ENCODE results near the gene MRPL33.
"Not testable (repeated sequence)": the region's sequence is repeated elsewhere in the genome, so short reads cannot be mapped to it uniquely, and the experiment has no call there.

The MRPL33 gene

DNA sequence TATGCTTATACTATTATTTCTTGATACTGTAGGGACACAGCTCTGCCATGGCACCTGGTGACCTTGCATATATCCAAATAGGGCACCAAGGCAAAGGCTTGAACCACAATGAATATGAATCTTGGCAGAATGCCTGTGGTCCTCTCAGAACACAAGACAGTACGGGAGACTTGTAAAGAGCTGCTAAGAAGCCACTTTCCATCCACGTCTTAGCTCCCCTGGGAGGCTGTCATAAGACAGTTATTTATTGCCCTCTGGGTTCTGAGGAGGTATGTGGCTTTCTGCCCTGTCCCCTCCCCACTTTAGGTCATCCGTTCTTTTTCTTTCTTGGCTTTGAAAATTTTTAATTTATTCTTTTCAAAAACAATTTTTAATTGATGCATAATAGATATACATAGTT lies 29.8 kb upstream of the MRPL33 start:
- DNase-seq (ENCODE audit: low read depth in 2 of 2) = no peak

DNA sequence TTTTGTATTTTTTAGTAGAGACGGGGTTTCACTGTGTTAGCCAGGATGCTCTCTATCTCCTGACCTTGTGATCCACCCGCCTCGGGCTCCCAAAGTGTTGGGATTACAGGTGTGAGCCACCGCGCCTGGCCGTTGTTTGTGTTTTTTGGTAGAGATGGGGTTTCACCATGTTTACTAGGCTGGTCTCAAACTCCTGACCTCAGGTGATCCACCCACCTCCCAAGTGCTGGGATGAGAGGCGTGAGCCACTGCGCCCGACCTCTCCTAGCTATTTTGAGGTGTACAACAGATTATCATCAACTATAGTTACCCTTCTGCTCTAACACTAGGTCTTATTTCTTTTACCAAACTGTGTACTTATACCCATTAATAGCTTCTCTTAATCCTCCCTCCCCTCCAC lies 28.9 kb upstream of the MRPL33 start:
- no peak for DNase-seq (ENCODE audit: low read depth in 2 of 2)

DNA sequence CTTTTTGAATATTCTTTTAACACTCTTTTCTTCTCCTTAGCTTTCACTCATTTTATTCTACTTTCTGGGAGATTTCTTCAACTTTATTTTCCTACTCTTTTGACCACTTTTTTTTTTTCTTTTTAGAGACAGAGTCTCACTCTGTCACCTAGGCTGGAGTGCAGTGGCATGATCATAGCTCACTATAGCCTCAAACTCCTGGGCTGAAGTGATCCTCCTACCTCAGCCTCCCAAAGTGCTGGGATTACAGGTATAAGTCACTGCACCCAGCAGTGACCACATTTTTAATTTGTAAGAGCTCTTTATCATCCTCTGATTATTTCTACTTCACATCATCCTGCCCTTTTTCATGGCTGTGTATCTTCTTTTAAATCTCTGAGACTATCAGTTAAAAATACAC lies 26.0 kb upstream of the MRPL33 start:
- not testable (repeated sequence) for DNase-seq (ENCODE audit: low read depth in 2 of 2)

DNA sequence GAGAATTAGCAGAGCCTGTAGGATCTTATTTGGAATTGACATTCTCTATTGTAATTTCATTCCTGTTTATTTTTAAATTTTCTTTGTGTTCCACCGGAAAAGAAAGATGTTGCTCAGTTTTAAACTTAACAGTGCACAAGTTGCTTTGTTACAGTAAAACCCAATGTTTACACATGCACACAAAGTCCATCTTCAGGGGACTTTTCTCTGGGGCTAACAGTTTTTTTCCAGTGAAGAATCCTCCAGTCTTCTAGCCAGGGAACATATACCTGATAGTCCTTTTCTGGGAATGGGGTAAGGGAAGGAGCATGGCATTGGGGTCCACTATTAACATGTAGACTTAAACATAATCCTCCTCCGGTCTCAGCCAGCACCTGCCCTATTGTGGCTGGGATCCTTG lies 25.2 kb upstream of the MRPL33 start:
- no peak for DNase-seq (ENCODE audit: low read depth in 2 of 2)

DNA sequence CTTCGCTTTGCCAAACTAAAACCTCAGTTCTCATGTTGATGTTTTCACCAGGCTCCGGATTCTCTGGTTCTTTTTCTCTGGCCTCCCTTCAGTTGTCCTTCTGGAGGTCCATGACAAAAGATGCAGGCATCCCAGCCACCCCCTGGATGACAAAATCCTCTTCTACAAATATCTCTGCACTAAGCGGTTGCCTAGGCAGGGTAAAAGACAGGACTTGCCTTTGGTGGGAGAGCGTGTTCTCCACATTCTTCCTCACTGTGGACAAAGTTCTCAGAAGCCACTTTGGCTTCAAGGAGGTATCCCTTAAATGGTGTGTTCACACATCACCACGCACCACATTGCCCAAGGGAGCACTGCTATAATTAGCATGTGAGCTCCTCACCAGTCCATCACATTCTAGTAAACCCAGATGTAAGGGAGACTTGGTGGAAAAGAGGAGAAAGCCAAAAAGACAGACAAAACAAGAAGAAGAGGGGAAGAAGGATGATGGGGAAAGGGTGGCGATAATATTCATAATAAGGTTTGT lies 23.6 kb upstream of the MRPL33 start:
- DNase-seq (ENCODE audit: low read depth in 2 of 2) = no peak

DNA sequence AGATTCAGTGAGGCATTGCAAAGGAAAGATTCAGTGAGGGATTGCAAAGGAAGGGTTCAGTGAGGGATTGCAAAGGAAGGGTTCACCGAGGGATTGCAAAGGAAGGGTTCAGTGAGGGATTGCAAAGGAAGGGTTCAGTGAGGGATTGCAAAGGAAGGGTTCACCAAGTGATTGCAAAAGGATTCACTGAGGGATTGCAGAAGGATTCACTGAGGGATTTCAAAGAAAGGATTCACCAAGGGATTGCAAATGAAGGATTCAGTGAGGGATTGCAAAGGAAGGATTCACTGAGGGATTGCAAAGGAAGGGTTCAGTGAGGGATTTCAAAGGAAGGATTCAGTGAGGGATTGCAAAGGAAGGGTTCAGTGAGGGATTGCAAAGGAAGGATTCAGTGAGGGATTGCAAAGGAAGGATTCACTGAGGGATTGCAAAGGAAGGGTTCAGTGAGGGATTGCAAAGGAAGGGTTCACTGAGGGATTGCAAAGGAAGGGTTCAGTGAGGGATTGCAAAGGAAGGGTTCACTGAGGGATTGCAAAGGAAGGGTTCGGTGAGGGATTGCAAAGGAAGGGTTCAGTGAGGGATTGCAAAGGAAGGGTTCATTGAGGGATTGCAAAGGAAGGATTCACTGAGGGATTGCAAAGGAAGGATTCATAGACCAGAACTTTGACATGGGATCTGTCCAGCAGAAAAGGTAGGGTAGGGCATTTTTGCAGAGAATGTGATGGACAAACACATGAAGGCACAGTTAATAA lies 22.5 kb upstream of the MRPL33 start:
- DNase-seq (ENCODE audit: low read depth in 2 of 2) = not testable (repeated sequence)

DNA sequence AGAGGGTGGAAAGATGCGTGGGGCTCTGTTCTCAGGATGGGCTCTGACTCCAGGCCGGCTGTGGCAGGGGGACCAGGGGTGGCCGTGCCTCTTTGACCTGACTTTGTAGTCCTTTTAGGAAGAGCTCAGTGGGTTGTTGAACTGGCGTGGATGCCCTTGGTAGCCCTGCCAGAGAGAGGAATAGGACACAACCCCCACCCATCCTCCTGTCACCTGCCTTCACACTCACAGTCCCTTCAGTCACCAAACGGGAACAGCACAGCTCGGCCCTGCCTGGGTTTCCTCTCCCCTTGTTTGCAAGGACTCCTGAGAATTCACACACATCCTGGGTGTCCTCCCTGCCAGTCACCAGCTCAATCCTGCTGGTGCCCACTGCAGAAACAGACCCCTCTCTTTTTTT lies 20.1 kb upstream of the MRPL33 start:
- DNase-seq (ENCODE audit: low read depth in 2 of 2) = no peak

DNA sequence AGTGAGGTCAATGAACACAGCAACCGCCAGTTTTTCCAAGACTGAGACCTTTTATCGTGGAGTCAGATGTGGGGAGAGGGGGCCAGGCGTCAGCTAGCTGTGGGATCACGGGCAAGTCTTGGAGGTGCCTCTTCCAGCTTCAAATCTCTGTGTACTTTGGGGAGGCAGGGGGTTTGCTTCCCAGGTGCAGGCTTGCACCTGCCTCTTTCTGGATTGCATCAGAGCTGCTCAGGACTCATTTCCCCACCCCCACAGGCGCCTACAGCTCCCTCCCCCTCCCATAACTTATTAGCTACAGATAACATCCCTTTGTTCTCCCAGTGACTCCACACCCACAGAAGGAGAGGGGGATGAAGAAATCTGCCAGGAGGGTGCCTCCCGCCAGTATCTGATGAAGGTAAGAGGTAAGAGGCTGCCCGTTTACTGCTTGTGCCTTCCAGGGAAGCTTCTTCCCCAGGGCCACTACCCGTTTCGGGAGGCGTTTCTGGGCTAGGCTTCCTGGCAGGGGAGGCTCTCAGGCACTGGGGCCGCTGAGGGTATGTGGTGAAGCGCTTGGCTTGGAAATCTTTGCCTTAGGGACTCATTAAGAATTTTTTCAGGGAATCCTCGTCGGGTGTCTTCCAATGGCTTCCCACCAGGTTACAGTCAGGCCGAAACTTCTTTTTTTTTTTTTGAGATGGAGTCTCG lies 18.8 kb upstream of the MRPL33 start:
- no peak for DNase-seq (ENCODE audit: low read depth in 2 of 2)

DNA sequence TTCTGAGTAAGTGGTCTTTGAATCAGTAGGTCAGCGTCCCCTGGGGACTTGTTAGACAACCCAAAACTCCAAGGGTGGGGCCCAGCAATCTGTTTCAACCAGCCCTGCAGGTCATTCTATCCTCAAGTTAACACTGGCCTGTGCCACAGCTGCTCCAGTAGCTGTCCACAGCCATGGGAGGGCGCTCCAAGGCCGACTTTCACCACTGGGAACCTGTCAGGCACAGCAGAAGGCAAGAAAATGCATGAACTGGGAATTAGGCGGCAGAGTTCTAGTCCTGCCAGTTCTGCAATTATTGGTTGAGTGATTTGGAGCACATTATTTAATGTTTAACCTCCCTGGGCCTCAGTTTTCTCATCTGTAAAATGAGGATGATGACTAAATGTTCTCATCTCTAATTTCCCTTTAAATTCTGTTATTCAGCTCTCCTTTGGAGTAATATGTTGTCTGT lies 17.4 kb upstream of the MRPL33 start:
- DNase-seq (ENCODE audit: low read depth in 2 of 2) = peak; percentile 57 to 74

DNA sequence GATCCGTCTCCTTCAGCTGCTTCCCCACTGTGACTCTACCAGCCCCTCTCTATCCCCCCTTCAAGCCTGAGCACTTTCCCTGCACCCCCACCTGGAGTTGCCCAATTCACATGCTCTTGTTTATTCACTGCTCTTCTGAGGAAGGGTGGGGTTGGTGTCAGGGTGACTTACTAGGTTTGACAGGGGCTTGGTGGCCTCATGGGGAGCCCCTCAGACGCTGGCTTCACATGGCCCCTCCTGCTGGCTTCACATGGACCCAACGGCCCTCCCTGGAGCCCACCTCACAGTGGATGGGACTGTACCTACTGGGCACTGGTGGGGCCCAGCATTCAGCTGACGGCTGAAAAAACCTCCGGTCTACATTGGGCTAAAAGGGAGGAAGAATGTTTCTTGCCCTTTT lies 16.7 kb upstream of the MRPL33 start:
- DNase-seq (ENCODE audit: low read depth in 2 of 2) = no peak

DNA sequence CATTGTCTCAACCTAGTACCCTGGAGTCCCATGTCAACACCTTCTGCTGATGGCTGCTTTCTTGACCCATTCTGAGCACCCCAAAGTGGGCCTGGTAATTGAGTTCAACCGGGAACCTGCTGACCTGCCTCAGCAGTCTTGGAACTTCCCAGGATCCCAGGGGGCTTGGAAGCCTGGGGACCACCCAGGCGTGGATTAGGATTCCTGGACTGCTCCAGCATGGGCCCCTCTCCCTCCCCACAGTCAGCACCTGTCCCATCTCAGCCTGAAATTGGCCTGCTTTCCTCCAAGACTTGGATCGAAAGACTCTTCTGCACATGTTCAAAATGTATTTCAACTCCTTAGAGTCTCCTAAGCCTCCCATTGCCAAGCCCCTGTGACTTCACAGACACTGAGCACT lies 15.4 kb upstream of the MRPL33 start:
- DNase-seq (ENCODE audit: low read depth in 2 of 2) = no peak

DNA sequence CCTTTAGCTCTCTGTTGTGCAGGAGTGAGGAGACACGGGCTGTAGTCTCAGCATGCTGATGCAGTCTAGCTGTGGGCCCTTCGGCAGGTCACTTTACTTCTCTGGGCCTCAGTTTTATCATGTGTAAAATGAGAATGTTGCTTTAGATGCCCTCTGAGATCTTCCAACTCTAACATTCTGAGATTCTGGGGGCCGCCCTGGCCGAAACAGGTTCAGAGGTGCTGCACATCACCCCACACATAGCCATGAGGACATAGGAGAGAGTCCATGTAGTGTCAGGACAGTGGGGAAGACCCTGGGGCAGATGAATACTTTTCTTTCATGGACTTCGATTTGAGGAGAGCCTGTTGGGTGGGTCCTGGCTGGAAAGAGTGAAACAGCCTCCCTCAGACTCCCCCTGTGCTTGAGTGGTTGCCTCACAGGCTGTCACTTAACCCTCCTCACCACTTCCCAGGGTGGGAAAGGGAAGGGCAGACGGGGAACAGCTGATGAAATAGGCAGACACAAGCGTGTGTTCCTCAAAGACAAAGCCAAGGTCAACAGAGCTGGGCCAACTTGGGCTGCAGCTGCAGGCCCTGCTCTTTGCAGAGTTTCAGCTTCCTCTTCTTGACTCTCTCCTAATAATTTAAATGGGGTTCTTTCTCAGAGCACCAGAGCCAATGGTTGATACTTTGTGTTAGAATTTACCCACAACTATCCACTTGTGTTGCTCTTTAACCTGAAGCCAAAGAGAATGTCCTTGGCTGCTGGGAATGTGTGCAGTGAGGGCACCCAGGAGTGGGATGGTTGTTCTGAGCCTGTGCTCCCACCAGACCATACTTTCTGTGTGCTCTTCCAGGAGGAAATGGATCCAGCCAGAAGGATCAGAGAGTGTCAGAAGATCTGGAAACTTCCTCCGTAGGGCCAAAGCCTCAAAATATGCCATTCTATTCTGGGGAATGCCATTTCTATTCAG lies 14.7 kb upstream of the MRPL33 start:
- DNase-seq (ENCODE audit: low read depth in 2 of 2) = no peak

DNA sequence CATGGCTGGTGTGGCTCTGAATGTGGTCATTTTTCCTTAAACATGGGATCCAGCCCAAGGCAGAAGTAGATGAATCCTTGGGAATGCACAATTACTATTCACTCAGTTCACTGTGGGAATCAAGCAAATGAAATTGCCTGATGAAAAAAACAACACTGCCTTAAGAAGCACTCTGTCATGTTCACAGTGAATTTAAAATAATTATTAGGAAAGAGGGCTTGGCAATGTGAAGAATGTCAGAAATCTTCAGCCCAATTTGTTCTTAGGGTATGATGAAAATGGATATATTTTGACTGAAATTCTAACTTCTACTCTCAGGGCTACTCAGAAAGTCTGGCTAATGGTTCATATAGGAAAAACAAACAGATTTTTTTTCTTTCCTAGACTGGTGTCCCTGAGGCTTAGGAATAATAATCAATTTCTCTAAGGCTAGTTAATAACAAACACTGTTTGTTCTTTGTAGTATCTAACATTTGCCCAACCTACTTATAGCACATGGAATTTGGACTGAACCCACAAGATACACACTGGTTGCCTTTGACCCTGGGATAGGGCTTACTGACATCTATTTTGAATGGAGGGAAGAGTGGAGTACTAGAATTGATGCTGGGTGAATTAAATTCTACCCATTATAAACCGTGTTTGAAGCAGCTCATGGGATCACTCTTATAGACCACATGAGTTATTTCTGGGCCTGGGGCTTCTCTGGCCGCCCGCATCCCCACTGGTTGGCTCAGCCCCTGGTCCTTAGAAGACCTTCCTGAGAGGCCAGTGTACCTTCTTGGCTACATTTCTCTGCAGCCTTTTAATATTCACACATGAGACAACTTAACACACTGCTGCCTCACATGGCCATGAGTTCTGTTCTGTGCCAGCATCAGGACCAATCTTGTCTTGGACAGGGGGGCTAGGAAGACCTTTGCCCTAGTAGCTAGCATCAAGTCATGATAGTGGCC lies 8.3 kb upstream of the MRPL33 start:
- DNase-seq (ENCODE audit: low read depth in 2 of 2) = no peak

DNA sequence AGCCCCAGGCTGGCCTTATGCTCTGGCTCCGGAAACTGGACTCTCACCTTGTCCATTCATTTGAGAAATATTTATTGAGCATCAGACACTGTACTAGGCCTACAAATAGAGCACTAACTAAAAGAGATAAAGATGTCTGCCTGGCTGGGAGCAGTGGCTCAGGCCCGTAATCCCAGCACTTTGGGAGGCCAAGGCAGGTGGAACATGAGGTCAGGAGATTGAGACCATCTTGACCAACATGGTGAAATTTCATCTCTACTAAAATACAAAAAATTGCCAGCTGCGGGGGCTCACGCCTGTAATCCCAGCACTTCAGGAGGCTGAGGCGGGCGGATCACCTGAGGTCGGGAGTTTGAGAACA lies 7.6 kb upstream of the MRPL33 start:
- no peak for DNase-seq (ENCODE audit: low read depth in 2 of 2)

DNA sequence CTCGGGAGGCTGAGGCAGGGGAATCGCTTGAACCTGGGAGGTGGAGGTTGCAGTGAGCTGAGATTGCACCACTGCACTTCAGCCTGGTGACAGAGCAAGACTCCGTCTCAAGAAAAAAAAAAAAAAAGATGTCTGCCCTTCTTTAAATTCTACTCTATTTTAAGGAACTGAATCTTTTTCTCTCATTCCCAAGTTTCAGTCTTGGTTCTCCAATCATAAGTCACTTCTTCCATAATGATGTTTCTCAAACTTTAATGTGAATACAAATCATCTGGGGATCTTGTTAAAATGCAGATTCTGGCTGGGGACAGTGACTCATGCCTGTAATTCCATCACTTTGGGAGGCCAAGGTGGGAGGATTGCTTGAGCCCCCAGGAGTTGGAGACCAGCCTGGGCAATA lies 7.0 kb upstream of the MRPL33 start:
- not testable (repeated sequence) for DNase-seq (ENCODE audit: low read depth in 2 of 2)

DNA sequence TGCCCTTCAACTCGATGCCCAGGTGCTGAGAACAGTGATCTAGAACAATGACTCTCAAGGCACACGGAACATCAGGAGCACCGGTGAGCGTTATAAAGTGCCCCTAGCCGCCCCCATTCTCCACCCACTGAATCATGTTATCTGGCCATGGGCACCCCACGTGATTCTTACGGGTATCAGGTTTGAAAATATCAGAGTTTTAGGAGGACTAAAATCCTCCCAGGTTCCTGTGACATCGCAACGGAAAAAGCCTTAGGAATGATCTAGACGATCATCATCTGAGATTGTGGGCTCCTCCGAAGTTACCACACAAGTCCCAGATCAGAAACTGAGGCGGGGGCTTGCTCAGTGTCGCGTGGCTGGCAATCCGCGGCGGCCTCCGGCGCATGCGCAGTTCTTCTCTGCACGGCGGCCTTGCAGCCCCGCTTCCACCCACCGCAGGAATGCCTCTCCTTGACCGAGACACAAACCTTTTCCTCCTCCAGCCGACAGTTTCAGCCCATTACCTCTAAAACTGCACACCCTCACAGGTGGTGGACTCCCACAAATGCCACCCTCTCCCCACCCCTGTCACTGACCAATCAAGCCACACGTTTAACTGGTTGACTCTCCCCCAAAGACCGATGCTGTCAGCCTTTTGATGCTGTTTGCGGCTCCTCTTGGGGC lies 5.8 kb upstream of the MRPL33 start:
- peak; percentile 23 to 35 for DNase-seq (ENCODE audit: low read depth in 2 of 2)

DNA sequence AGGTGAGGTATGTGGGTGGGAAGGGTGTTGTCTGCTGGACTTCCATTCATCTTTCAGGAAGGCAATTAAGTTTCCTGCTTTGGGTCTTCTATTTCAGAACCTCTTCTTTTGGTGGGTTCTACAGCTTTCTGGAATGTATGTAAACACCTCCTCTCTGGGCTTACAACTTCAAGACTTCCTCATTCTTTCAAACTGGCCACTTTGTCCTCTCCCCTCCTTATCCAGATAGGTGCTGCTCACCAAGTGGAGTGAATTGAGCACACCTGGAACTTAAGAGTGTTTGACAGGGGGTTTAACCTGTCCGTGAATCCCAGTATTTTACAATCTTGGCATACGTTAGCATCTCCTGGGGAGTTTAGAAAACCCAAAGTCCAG lies 5.2 kb upstream of the MRPL33 start:
- no peak for DNase-seq (ENCODE audit: low read depth in 2 of 2)

DNA sequence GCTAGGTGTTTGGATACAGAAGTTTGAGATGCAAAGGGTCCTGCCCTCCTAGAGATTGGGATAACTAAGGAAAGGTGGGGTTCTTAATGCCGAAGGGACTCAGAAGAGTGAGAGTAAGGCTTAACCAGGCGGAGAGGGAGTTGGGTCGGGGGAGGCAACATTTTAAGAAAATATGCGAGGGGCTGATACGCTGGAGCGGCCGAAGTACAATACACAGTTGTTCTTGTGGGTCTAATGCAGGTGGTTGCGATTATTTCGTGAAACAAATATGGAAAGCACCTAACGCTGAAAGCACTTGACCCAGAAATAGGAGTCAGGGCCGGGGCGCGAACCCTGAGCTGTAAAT lies 344 bp upstream of the MRPL33 start:
- DNase-seq (ENCODE audit: low read depth in 2 of 2) = no peak

DNA sequence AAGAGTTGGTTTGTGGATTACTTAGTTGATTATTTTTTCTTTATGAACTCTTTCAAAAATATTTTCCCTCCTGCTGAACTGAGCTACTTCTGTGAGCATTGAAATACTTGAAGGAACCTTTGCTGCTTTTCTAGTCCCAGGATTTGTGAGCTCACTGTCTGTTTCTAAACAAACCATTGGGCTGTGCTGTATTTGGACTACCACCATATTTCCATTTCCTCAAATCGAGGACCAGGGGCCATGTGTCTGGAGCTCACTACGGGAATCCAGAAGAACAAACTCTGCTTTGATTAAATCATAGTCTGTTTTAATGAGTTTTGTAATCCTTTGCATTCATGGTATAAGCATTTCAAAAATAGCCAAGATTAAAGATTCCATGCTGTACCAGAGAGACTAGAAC lies 1.3 kb downstream of the MRPL33 start:
- DNase-seq (ENCODE audit: low read depth in 2 of 2) = no peak

DNA sequence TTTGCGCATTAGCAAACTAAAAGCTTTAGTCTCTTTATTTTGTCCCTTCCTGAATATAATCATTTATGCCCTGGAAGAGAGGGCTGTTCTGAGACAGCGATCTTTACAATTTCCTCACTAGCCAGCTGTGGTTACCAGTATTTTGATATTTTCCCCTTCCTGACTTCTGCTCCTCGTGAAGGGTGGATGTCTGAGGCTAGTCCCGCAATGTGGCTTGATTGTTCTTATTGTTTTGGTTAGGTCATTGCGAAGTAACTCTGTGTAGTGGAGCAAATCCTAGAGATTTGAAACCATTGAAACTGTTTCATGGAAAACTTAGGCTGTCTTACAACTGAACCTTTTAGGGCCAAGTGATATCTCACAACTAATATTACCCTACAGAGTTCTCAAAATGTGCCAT lies 2.4 kb downstream of the MRPL33 start:
- DNase-seq (ENCODE audit: low read depth in 2 of 2) = no peak

DNA sequence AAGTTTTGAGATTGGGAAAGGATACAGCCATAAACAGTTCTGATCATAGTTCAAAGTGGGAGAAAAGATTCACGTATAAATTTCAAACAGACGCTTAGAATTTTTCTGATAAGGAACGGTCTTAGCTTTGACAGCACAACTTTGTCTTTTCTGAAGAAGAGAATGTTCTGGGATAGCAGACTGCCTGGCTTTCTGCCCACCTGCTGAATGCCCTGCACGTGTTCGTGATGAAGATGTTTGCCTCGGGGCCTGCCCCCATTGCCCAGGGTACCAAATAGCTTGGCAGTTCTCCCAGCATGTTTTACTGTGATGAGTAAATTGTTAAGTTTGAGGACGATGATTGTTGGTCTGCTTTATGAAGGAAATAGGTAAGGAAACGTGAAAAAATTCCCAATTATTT lies 4.6 kb downstream of the MRPL33 start:
- no peak for DNase-seq (ENCODE audit: low read depth in 2 of 2)
